ENCODE data around the gene CNTN1.

CNTN1 gene

GRCh38 chr12:40828593-40828990 lies 136.4 kb downstream of the CNTN1 start:
- H3K27me3 Mint-ChIP-seq = no peaks in the 10 kb centered on the region
- no peak overlapping the region for H3K4me3 Mint-ChIP-seq
- no peaks in the 10 kb centered on the region for H3K4me1 Mint-ChIP-seq (ENCODE audit: low read depth)
- no peaks in the 10 kb centered on the region for H3K36me3 Mint-ChIP-seq
- peaks cover 6% of the 10 kb centered on the region for H3K9me3 Mint-ChIP-seq (ENCODE audit: low read depth)
- H3K27ac Mint-ChIP-seq = no peak overlapping the region

- Mint-ChIP-seq H3K27ac (no peak overlapping the region), H3K4me1 (ENCODE audit: low read depth) (no peaks in the 10 kb centered on the region), H3K36me3 (no peaks in the 10 kb centered on the region), H3K27me3 (no peaks in the 10 kb centered on the region), H3K9me3 (ENCODE audit: low read depth) (peaks cover 6% of the 10 kb centered on the region), H3K4me3 (no peak overlapping the region)
Observed at GRCh38 chr12:40829738-40830144, 137.5 kb downstream of the CNTN1 start.

GRCh38 chr12:40831916-40832315 lies 139.7 kb downstream of the CNTN1 start:
- Mint-ChIP-seq H3K27ac (no peak overlapping the region), H3K36me3 (no peaks in the 10 kb centered on the region), H3K4me1 (ENCODE audit: low read depth) (no peaks in the 10 kb centered on the region), H3K27me3 (no peaks in the 10 kb centered on the region), H3K4me3 (no peak overlapping the region), H3K9me3 (ENCODE audit: low read depth) (peaks cover 3% of the 10 kb centered on the region)

GRCh38 chr12:40832668-40833067 lies 140.4 kb downstream of the CNTN1 start:
- H3K36me3 Mint-ChIP-seq = no peaks in the 10 kb centered on the region
- H3K27me3 Mint-ChIP-seq = no peaks in the 10 kb centered on the region
- H3K4me1 Mint-ChIP-seq (ENCODE audit: low read depth) = no peaks in the 10 kb centered on the region
- no peak overlapping the region for H3K27ac Mint-ChIP-seq
- H3K4me3 Mint-ChIP-seq = no peak overlapping the region
- peaks cover 3% of the 10 kb centered on the region for H3K9me3 Mint-ChIP-seq (ENCODE audit: low read depth)

- Mint-ChIP-seq H3K27ac (no peak overlapping the region), H3K27me3 (no peaks in the 10 kb centered on the region), H3K36me3 (no peaks in the 10 kb centered on the region), H3K4me1 (ENCODE audit: low read depth) (no peaks in the 10 kb centered on the region), H3K4me3 (no peak overlapping the region), H3K9me3 (ENCODE audit: low read depth) (peaks cover 7% of the 10 kb centered on the region)
Observed at GRCh38 chr12:40833818-40834217, 141.6 kb downstream of the CNTN1 start.

- no peaks in the 10 kb centered on the region for H3K36me3 Mint-ChIP-seq
- H3K27me3 Mint-ChIP-seq = no peaks in the 10 kb centered on the region
- H3K9me3 Mint-ChIP-seq (ENCODE audit: low read depth) = peaks cover 7% of the 10 kb centered on the region
- H3K4me1 Mint-ChIP-seq (ENCODE audit: low read depth) = no peaks in the 10 kb centered on the region
- H3K27ac Mint-ChIP-seq = no peak overlapping the region
- H3K4me3 Mint-ChIP-seq = no peak overlapping the region
Observed at GRCh38 chr12:40834321-40834720, 142.1 kb downstream of the CNTN1 start.

- H3K4me1 Mint-ChIP-seq (ENCODE audit: low read depth) = no peaks in the 10 kb centered on the region
- H3K36me3 Mint-ChIP-seq = no peaks in the 10 kb centered on the region
- H3K27ac Mint-ChIP-seq = no peak overlapping the region
- no peak overlapping the region for H3K4me3 Mint-ChIP-seq
- no peaks in the 10 kb centered on the region for H3K27me3 Mint-ChIP-seq
- H3K9me3 Mint-ChIP-seq (ENCODE audit: low read depth) = peaks cover 8% of the 10 kb centered on the region
Observed at GRCh38 chr12:40837891-40838429, 145.7 kb downstream of the CNTN1 start.

GRCh38 chr12:40843495-40843894 lies 151.3 kb downstream of the CNTN1 start:
- no peak overlapping the region for H3K4me3 Mint-ChIP-seq
- peaks cover 6% of the 10 kb centered on the region for H3K9me3 Mint-ChIP-seq (ENCODE audit: low read depth)

GRCh38 chr12:40853221-40853620 lies 161.0 kb downstream of the CNTN1 start:
- Mint-ChIP-seq H3K4me1 (ENCODE audit: low read depth) (no peaks in the 10 kb centered on the region), H3K27ac (no peak overlapping the region), H3K36me3 (no peaks in the 10 kb centered on the region), H3K27me3 (no peaks in the 10 kb centered on the region), H3K9me3 (ENCODE audit: low read depth) (no peaks in the 10 kb centered on the region), H3K4me3 (no peak overlapping the region)

More at GRCh38 chr12:40843495-40843894, 151.3 kb downstream of the CNTN1 start:
- H3K27me3 Mint-ChIP-seq = no peaks in the 10 kb centered on the region
- no peak overlapping the region for H3K27ac Mint-ChIP-seq
- H3K36me3 Mint-ChIP-seq = no peaks in the 10 kb centered on the region
- H3K4me1 Mint-ChIP-seq (ENCODE audit: low read depth) = no peaks in the 10 kb centered on the region

- no peak overlapping the region for H3K27ac Mint-ChIP-seq
- no peaks in the 10 kb centered on the region for H3K9me3 Mint-ChIP-seq (ENCODE audit: low read depth)
- no peaks in the 10 kb centered on the region for H3K4me1 Mint-ChIP-seq (ENCODE audit: low read depth)
- no peaks in the 10 kb centered on the region for H3K36me3 Mint-ChIP-seq
- H3K27me3 Mint-ChIP-seq = no peaks in the 10 kb centered on the region
- no peak overlapping the region for H3K4me3 Mint-ChIP-seq
Observed at GRCh38 chr12:40854604-40855003, 162.4 kb downstream of the CNTN1 start.

- Mint-ChIP-seq H3K9me3 (ENCODE audit: low read depth) (peaks cover 4% of the 10 kb centered on the region), H3K27ac (no peak overlapping the region), H3K27me3 (no peaks in the 10 kb centered on the region), H3K4me1 (ENCODE audit: low read depth) (no peaks in the 10 kb centered on the region), H3K4me3 (no peak overlapping the region), H3K36me3 (no peaks in the 10 kb centered on the region)
Observed at GRCh38 chr12:40864891-40865290, 172.7 kb downstream of the CNTN1 start.

GRCh38 chr12:40870981-40871380 lies 178.7 kb downstream of the CNTN1 start:
- no peaks in the 10 kb centered on the region for H3K27me3 Mint-ChIP-seq
- no peaks in the 10 kb centered on the region for H3K36me3 Mint-ChIP-seq
- no peaks in the 10 kb centered on the region for H3K4me1 Mint-ChIP-seq (ENCODE audit: low read depth)
- no peak overlapping the region for H3K4me3 Mint-ChIP-seq
- no peaks in the 10 kb centered on the region for H3K9me3 Mint-ChIP-seq (ENCODE audit: low read depth)
- H3K27ac Mint-ChIP-seq = no peak overlapping the region

- Mint-ChIP-seq H3K27me3 (no peaks in the 10 kb centered on the region), H3K4me1 (ENCODE audit: low read depth) (no peaks in the 10 kb centered on the region), H3K4me3 (no peak overlapping the region), H3K9me3 (ENCODE audit: low read depth) (no peaks in the 10 kb centered on the region), H3K36me3 (no peaks in the 10 kb centered on the region), H3K27ac (no peak overlapping the region)
Observed at GRCh38 chr12:40874868-40875267, 182.6 kb downstream of the CNTN1 start.

- no peak overlapping the region for H3K27ac Mint-ChIP-seq
- H3K27me3 Mint-ChIP-seq = no peaks in the 10 kb centered on the region
- H3K36me3 Mint-ChIP-seq = no peaks in the 10 kb centered on the region
Observed at GRCh38 chr12:40889329-40889728, 197.1 kb downstream of the CNTN1 start.

GRCh38 chr12:40892528-40892927 lies 200.3 kb downstream of the CNTN1 start:
- H3K27ac Mint-ChIP-seq = no peak overlapping the region
- H3K4me3 Mint-ChIP-seq = no peak overlapping the region
- H3K27me3 Mint-ChIP-seq = no peaks in the 10 kb centered on the region
- H3K9me3 Mint-ChIP-seq (ENCODE audit: low read depth) = peaks cover 3% of the 10 kb centered on the region
- H3K36me3 Mint-ChIP-seq = no peaks in the 10 kb centered on the region
- no peaks in the 10 kb centered on the region for H3K4me1 Mint-ChIP-seq (ENCODE audit: low read depth)

More at GRCh38 chr12:40889329-40889728, 197.1 kb downstream of the CNTN1 start:
- Mint-ChIP-seq H3K9me3 (ENCODE audit: low read depth) (peaks cover 6% of the 10 kb centered on the region), H3K4me3 (no peak overlapping the region), H3K4me1 (ENCODE audit: low read depth) (no peaks in the 10 kb centered on the region)

GRCh38 chr12:40898505-40898904 lies 206.3 kb downstream of the CNTN1 start:
- Mint-ChIP-seq H3K27me3 (no peaks in the 10 kb centered on the region), H3K27ac (no peak overlapping the region), H3K4me3 (no peak overlapping the region), H3K4me1 (ENCODE audit: low read depth) (no peaks in the 10 kb centered on the region), H3K36me3 (no peaks in the 10 kb centered on the region), H3K9me3 (ENCODE audit: low read depth) (no peaks in the 10 kb centered on the region)
